Measurements from ENCODE around the gene OSBPL2. TPM values are rescaled to one million over a fixed set of nuclear protein-coding genes. Genes with fewer than 3 reads are reported as not detected.

Gene OSBPL2
- total and polyA plus RNA-seq, 2 donors (not counting 3 experiments of a cell fraction or from before 2014, with no cell fraction given) = 13.1 to 33.0 TPM

GRCh38 chr20:62335532-62335931 lies 97.2 kb downstream of the OSBPL2 start:
- Histone ChIP-seq H3K27ac (ENCODE audit: insufficient read depth, low read depth, low read length) (no peak overlapping the region), H4K20me1 (replicated peaks; ENCODE audit: control insufficient read depth, extremely low read depth, insufficient read depth, low read length) (no peaks in the 10 kb centered on the region), H3K36me3 (ENCODE audit: control insufficient read depth in 2 of 2, extremely low read depth in 1 of 2, insufficient read depth in 2 of 2, low read length in 2 of 2) (peaks cover 5 to 49% of the 10 kb centered on the region in 2 experiments), H3K9me3 (replicated peaks; ENCODE audit: control insufficient read depth, insufficient read depth, low read length) (no peaks in the 10 kb centered on the region), H2AFZ (ENCODE audit: low read depth, low read length) (no peak overlapping the region), H3K9me1 (replicated peaks; ENCODE audit: control insufficient read depth, extremely low read depth, insufficient read depth, low read length) (no peaks in the 10 kb centered on the region), H3K4me3 (replicated peaks in 1 of 3; ENCODE audit: insufficient read depth in 1 of 3, low read depth in 1 of 3, low read length in 3 of 3) (no peak overlapping the region), H3K9ac (replicated peaks; ENCODE audit: extremely low read depth, insufficient read depth, low read length) (no peak overlapping the region), H3K27me3 (ENCODE audit: control insufficient read depth in 2 of 2, insufficient read depth in 2 of 2, low read length in 2 of 2) (no peaks in the 10 kb centered on the region), H3K4me2 (ENCODE audit: insufficient read depth, low read length) (no peak overlapping the region), H3K79me2 (ENCODE audit: control insufficient read depth, insufficient read depth, low read length) (no peaks in the 10 kb centered on the region), H3K4me1 (ENCODE audit: control insufficient read depth, extremely low read depth, insufficient read depth, low read length) (no peaks in the 10 kb centered on the region)
- dilution Hi-C loops (cut with MboI; ENCODE audit: extremely low pct_ligation_motif_present, low sequenced_read_pairs) (no loop called here), intact Hi-C loops (cut with micrococcal nuclease) (no loop called here)
- ChIA-PET POLR2A (no interaction called here), CTCF (no interaction called here)
- no peak for TF ChIP-seq JUN (IDR thresholded peaks at IDR 0.05; ENCODE audit: borderline replicate concordance, insufficient read depth, insufficient read length, low read depth)
- TF ChIP-seq, protein P1, sequence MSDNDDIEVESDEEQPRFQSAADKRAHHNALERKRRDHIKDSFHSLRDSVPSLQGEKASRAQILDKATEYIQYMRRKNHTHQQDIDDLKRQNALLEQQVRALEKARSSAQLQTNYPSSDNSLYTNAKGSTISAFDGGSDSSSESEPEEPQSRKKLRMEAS (IDR thresholded peaks at IDR 0.05; ENCODE audit: insufficient read depth, insufficient read length) = no peak
- TF ChIP-seq GATA2 (IDR thresholded peaks at IDR 0.05; ENCODE audit: insufficient read depth, insufficient read length, low read depth, low read length) = no peak
- TF ChIP-seq FOS (IDR thresholded peaks at IDR 0.05; ENCODE audit: borderline replicate concordance, insufficient read depth, low read length) = no peak
- no peak for TF ChIP-seq MYC (IDR thresholded peaks at IDR 0.05; ENCODE audit: low read depth, low read length)
- no peak for TF ChIP-seq POLR2A (IDR thresholded peaks at IDR 0.05; ENCODE audit: low read depth, low read length)
- no peak for TF ChIP-seq EZH2 (IDR thresholded peaks at IDR 0.05; ENCODE audit: borderline replicate concordance, low read depth, low read length, severe bottlenecking)
- TF ChIP-seq, protein P2, sequence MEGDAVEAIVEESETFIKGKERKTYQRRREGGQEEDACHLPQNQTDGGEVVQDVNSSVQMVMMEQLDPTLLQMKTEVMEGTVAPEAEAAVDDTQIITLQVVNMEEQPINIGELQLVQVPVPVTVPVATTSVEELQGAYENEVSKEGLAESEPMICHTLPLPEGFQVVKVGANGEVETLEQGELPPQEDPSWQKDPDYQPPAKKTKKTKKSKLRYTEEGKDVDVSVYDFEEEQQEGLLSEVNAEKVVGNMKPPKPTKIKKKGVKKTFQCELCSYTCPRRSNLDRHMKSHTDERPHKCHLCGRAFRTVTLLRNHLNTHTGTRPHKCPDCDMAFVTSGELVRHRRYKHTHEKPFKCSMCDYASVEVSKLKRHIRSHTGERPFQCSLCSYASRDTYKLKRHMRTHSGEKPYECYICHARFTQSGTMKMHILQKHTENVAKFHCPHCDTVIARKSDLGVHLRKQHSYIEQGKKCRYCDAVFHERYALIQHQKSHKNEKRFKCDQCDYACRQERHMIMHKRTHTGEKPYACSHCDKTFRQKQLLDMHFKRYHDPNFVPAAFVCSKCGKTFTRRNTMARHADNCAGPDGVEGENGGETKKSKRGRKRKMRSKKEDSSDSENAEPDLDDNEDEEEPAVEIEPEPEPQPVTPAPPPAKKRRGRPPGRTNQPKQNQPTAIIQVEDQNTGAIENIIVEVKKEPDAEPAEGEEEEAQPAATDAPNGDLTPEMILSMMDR (IDR thresholded peaks at IDR 0.05; ENCODE audit: extremely low read depth in 1 of 2, insufficient read depth in 1 of 2, low read depth in 1 of 2, low read length in 2 of 2) = no peak
- DNase-seq (ENCODE audit: low read depth, low spot score) (no peak), FAIRE-seq (no peak)
- no TSS peak for BruUV-seq (replicated peaks)

Measured in endothelial cell of umbilical vein (primary cell).